HepG2 (cell line): Measurements from ENCODE around the gene ST3GAL2. TPM values are rescaled to one million over a fixed set of nuclear protein-coding genes. Genes with fewer than 3 reads are reported as not detected.

Source experiments
- GTF2F1 ChIP-seq: fragments of 150-350 bp; IDR thresholded peaks from 2 replicates; pipeline ENCODE4 v1.6.1; 2014; ENCODE audit warnings: low read length
- HES4 ChIP-seq: sonication (generic); formaldehyde crosslinking; IDR thresholded peaks from 2 replicates; pipeline ENCODE4 v1.9.0; 2021; ENCODE audit warnings: mild to moderate bottlenecking, missing genetic modification reagents, borderline replicate concordance
- KDM2A ChIP-seq: sonication (generic); formaldehyde crosslinking; IDR thresholded peaks from 2 replicates; pipeline ENCODE4 v1.4.0; 2020; ENCODE audit warnings: low read depth, missing genetic modification reagents, borderline replicate concordance
- KMT2B ChIP-seq: IDR thresholded peaks from 2 replicates; pipeline ENCODE4 v1.6.1; 2016; ENCODE audit warnings: missing genetic modification reagents, missing compliant biosample characterization
- NCOR1 ChIP-seq: fragments of 200-600 bp; sonication (generic); IDR thresholded peaks from 2 replicates; pipeline ENCODE4 v1.7.0; 2017; ENCODE audit warnings: antibody characterized with exemption, low read length, borderline replicate concordance
- SRY ChIP-seq: sonication (generic); formaldehyde crosslinking; IDR thresholded peaks from 2 replicates; pipeline ENCODE4 v1.8.0; 2022; ENCODE audit warnings: mild to moderate bottlenecking, missing genetic modification reagents
- TOE1 ChIP-seq: sonication (generic); formaldehyde crosslinking; IDR thresholded peaks from 2 replicates; pipeline ENCODE4 v1.4.0; 2020; ENCODE audit warnings: mild to moderate bottlenecking, missing genetic modification reagents
- ZMYM3 ChIP-seq: sonication (generic); formaldehyde crosslinking; IDR thresholded peaks from 2 replicates; pipeline ENCODE4 v1.5.1; 2020; ENCODE audit warnings: mild to moderate bottlenecking, missing genetic modification reagents
- ZNF121 ChIP-seq: sonication (generic); formaldehyde crosslinking; IDR thresholded peaks from 2 replicates; pipeline ENCODE4 v1.5.0; 2020; ENCODE audit warnings: mild to moderate bottlenecking, missing genetic modification reagents
- ZNF713 ChIP-seq: sonication (generic); formaldehyde crosslinking; IDR thresholded peaks from 2 replicates; pipeline ENCODE4 v1.4.0; 2020; ENCODE audit warnings: mild to moderate bottlenecking, missing genetic modification reagents
- ZNF747 ChIP-seq: sonication (generic); formaldehyde crosslinking; IDR thresholded peaks from 2 replicates; pipeline ENCODE4 v1.8.1; 2023; ENCODE audit warnings: missing genetic modification reagents, mild to moderate bottlenecking, borderline replicate concordance
- ZNF780A ChIP-seq: sonication (generic); formaldehyde crosslinking; IDR thresholded peaks from 2 replicates; pipeline ENCODE4 v1.8.0; 2022; ENCODE audit warnings: mild to moderate bottlenecking, missing genetic modification reagents, moderate library complexity
- ZNF816 ChIP-seq: sonication (generic); formaldehyde crosslinking; IDR thresholded peaks from 2 replicates; pipeline ENCODE4 v1.8.0; 2022; ENCODE audit warnings: missing genetic modification reagents, mild to moderate bottlenecking, borderline replicate concordance
- ZSCAN31 ChIP-seq: sonication (generic); formaldehyde crosslinking; IDR thresholded peaks from 2 replicates; pipeline ENCODE4 v1.5.0; 2020; ENCODE audit warnings: low read depth, mild to moderate bottlenecking, missing genetic modification reagents
- polyA plus RNA-seq, 8 experiments: library from polyadenylated mRNA; depleted of rRNA in 3 of 8; stranded (reverse) in 7 of 8; unstranded in 1 of 8; fragments of >200 nt; fragmentation: Illumina TruSeq in 4 of 8; extraction: Trizol in 4 of 8; gene quantifications; 2 replicates each; pipeline versions ENCODE4 v1.2.1 to v1.2.3, GENCODE V29; 2011 to 2016; ENCODE audit warnings: low read depth in 4 of 8, missing spikeins in 1 of 8, mixed read lengths in 1 of 8; ENCODE audit not compliant: insufficient read depth in 1 of 8
- total RNA-seq, 5 experiments: library from RNA; depleted of rRNA; stranded (reverse); fragments of >200 nt; fragmentation: Illumina TruSeq; extraction: Trizol; gene quantifications; 2 replicates each; pipeline ENCODE4 v1.2.3, GENCODE V29; 2016; ENCODE audit warnings: low read depth in 1 of 5
- TF ChIP-seq, protein P1 (sequence below): sonication (generic); formaldehyde crosslinking; IDR thresholded peaks from 2 replicates; pipeline ENCODE4 v1.4.0; 2020; ENCODE audit warnings: missing genetic modification reagents
- TF ChIP-seq, protein P2 (sequence below): IDR thresholded peaks from 2 replicates; pipeline ENCODE4 v1.6.1; 2016; ENCODE audit warnings: mild to moderate bottlenecking
- TF ChIP-seq, protein P3 (sequence below): IDR thresholded peaks from 2 replicates; pipeline ENCODE4 v1.6.1; 2016; ENCODE audit warnings: missing compliant biosample characterization, missing genetic modification reagents, borderline replicate concordance
- TF ChIP-seq, protein P4 (sequence below): sonication (generic); formaldehyde crosslinking; IDR thresholded peaks from 2 replicates; pipeline ENCODE4 v1.5.0; 2020; ENCODE audit warnings: mild to moderate bottlenecking, missing genetic modification reagents
- TF ChIP-seq, protein P5 (sequence below): sonication (generic); formaldehyde crosslinking; IDR thresholded peaks from 2 replicates; pipeline ENCODE4 v1.8.1; 2022; ENCODE audit warnings: mild to moderate bottlenecking, missing genetic modification reagents

ST3GAL2 gene
- total and polyA plus RNA-seq, 2 of the 13 experiments (the other 11 are each of a cell fraction or from before 2014, with no cell fraction given): 16.3 to 24.9 TPM

DNA sequence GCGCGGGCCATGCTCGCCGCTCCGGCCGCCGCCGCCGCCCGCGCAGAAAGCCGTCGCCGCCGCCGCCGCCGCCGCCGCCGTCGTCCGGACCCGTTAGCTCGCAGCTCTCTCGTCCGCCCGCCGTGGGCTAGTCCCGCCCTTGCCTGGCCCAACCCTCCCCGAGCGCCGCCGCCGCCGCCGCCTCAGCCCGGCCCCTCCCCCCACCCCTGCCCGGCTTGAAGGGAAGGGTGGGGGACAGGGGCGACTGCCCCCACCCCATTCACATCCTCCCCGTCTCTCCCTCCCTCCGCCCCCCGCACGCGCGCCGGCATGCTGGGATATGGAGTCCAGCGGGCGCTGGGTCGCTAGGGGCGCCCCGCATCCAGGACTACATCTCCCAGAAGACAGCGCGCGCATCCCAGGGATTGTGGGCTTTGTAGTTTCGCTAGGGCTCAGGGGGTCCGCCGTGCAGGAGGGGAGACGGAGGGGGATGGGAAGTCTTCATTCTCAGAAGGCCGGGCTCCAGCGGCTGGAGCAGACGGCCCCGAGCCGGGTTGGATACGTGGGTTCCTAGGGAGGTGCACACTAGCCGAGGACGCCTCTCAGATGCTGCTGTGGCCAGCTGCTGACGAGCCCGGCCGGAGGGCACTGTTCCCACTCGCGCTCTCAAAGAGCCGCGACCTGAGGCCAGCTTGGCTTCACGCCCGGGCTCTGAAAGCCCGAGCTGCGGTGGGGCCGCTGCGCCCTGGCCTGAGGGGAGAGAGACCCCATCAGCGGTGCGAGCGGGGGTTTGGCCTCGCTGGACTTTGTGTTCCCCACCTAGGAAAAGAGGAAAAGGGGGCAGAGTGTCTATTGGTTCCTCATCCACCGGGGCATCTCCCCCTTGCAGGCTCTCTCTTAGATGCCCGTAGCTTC, at the start of gene ST3GAL2 (continued):
- TF ChIP-seq ZSCAN31 (CRISPR knock-in tag): peak; percentile 61; the same call in 1 of the 2 replicates
- no peak for TF ChIP-seq KMT2B (CRISPR knock-in tag)
- TF ChIP-seq, protein P1, sequence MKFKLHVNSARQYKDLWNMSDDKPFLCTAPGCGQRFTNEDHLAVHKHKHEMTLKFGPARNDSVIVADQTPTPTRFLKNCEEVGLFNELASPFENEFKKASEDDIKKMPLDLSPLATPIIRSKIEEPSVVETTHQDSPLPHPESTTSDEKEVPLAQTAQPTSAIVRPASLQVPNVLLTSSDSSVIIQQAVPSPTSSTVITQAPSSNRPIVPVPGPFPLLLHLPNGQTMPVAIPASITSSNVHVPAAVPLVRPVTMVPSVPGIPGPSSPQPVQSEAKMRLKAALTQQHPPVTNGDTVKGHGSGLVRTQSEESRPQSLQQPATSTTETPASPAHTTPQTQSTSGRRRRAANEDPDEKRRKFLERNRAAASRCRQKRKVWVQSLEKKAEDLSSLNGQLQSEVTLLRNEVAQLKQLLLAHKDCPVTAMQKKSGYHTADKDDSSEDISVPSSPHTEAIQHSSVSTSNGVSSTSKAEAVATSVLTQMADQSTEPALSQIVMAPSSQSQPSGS (CRISPR knock-in tag): no peak
- TF ChIP-seq, protein P2, sequence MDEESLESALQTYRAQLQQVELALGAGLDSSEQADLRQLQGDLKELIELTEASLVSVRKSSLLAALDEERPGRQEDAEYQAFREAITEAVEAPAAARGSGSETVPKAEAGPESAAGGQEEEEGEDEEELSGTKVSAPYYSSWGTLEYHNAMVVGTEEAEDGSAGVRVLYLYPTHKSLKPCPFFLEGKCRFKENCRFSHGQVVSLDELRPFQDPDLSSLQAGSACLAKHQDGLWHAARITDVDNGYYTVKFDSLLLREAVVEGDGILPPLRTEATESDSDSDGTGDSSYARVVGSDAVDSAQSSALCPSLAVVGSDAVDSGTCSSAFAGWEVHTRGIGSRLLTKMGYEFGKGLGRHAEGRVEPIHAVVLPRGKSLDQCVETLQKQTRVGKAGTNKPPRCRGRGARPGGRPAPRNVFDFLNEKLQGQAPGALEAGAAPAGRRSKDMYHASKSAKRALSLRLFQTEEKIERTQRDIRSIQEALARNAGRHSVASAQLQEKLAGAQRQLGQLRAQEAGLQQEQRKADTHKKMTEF (CRISPR knock-in tag): peak; percentile 83
- TF ChIP-seq ZNF780A (CRISPR knock-in tag): no peak; the same call in 1 of the 2 replicates
- TF ChIP-seq HES4: no peak; the same call in 1 of the 2 replicates
- TF ChIP-seq, protein P3, sequence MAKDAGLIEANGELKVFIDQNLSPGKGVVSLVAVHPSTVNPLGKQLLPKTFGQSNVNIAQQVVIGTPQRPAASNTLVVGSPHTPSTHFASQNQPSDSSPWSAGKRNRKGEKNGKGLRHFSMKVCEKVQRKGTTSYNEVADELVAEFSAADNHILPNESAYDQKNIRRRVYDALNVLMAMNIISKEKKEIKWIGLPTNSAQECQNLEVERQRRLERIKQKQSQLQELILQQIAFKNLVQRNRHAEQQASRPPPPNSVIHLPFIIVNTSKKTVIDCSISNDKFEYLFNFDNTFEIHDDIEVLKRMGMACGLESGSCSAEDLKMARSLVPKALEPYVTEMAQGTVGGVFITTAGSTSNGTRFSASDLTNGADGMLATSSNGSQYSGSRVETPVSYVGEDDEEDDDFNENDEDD: peak; percentile 19; the same call in 1 of the 2 replicates
- TF ChIP-seq GTF2F1: no peak
- TF ChIP-seq ZNF713 (CRISPR knock-in tag): peak; percentile 30; the same call in 1 of the 2 replicates
- no peak for TF ChIP-seq SRY (CRISPR knock-in tag)
- TF ChIP-seq NCOR1: no peak; the same call in 1 of the 2 replicates
- TF ChIP-seq, protein P4, sequence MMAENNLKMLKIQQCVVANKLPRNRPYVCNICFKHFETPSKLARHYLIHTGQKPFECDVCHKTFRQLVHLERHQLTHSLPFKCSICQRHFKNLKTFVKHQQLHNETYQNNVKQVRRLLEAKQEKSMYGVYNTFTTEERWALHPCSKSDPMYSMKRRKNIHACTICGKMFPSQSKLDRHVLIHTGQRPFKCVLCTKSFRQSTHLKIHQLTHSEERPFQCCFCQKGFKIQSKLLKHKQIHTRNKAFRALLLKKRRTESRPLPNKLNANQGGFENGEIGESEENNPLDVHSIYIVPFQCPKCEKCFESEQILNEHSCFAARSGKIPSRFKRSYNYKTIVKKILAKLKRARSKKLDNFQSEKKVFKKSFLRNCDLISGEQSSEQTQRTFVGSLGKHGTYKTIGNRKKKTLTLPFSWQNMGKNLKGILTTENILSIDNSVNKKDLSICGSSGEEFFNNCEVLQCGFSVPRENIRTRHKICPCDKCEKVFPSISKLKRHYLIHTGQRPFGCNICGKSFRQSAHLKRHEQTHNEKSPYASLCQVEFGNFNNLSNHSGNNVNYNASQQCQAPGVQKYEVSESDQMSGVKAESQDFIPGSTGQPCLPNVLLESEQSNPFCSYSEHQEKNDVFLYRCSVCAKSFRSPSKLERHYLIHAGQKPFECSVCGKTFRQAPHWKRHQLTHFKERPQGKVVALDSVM (CRISPR knock-in tag): peak; percentile 48
- TF ChIP-seq ZNF747: no peak
- TF ChIP-seq, protein P5, sequence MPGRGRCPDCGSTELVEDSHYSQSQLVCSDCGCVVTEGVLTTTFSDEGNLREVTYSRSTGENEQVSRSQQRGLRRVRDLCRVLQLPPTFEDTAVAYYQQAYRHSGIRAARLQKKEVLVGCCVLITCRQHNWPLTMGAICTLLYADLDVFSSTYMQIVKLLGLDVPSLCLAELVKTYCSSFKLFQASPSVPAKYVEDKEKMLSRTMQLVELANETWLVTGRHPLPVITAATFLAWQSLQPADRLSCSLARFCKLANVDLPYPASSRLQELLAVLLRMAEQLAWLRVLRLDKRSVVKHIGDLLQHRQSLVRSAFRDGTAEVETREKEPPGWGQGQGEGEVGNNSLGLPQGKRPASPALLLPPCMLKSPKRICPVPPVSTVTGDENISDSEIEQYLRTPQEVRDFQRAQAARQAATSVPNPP (CRISPR knock-in tag): no peak
- peak; percentile 56; the same call in 1 of the 2 replicates for TF ChIP-seq ZMYM3 (CRISPR knock-in tag)
- TF ChIP-seq KDM2A (CRISPR knock-in tag): peak; percentile 52
- TF ChIP-seq ZNF121 (CRISPR knock-in tag): no peak
- TF ChIP-seq TOE1 (CRISPR knock-in tag): 0 out of 2 replicates have a peak, but pooled peaks have one; percentile 73
- no peak for TF ChIP-seq ZNF816
